Gastrocnemius medialis (tissue), 4 donors: ENCODE results near the gene ATF4. TPM values are rescaled to one million over a fixed set of nuclear protein-coding genes. Genes with fewer than 3 reads are reported as not detected.

Source experiments
- ATAC-seq, 2 donors: fragments of 150-250 bp; one replicate each; pipeline ENCODE4 v1.9.1; 2016
- DNase-seq, 2 donors: peaks; one replicate each; pipeline ENCODE4 v3.0.0-alpha.2; 2019
- H3K27ac ChIP-seq, 4 donors: fragments of 200-600 bp; sonication (generic); 1 replicate in 1 of 4; 2 replicates in 3 of 4; pipeline ENCODE4 v1.5.1; 2016 to 2018; ENCODE audit warnings: mild to moderate bottlenecking in 2 of 4, moderate library complexity in 1 of 4
- H3K27me3 ChIP-seq, 3 donors: fragments of 200-600 bp; sonication (generic) in 2 of 3; 1 replicate in 1 of 3; 2 replicates in 2 of 3; pipeline versions ENCODE4 v1.5.1 to v1.6.0; 2016 to 2019; ENCODE audit warnings: mild to moderate bottlenecking in 1 of 3, moderate library complexity in 1 of 3
- H3K36me3 ChIP-seq, 2 donors: fragments of 200-600 bp; sonication (generic) in 1 of 2; one replicate each; pipeline ENCODE4 v1.5.1; 2017 to 2018
- H3K4me1 ChIP-seq, 2 donors: fragments of 200-600 bp; sonication (generic) in 1 of 2; one replicate each; pipeline ENCODE4 v1.5.1; 2016 to 2017; ENCODE audit warnings: mild to moderate bottlenecking in 2 of 2
- H3K4me3 ChIP-seq, 4 donors: fragments of 200-600 bp; sonication (generic) in 3 of 4; 1 replicate in 1 of 4; 2 replicates in 3 of 4; pipeline ENCODE4 v1.5.1; 2016 to 2019; ENCODE audit warnings: mild to moderate bottlenecking in 2 of 4
- H3K9me3 ChIP-seq, 3 donors: fragments of 200-600 bp; sonication (generic) in 2 of 3; 1 replicate in 1 of 3; 2 replicates in 2 of 3; pipeline ENCODE4 v1.5.1; 2016 to 2019
- POLR2A ChIP-seq, 2 donors: fragments of 450-650 bp; IDR thresholded peaks; one replicate each; pipeline ENCODE4 v1.6.1; 2017; ENCODE audit warnings: antibody characterized with exemption in 2 of 2, mild to moderate bottlenecking in 2 of 2, moderate library complexity in 2 of 2
- in situ Hi-C, 4 donors: fragments of 200-750 bp; cut with MboI; loops; one replicate each; pipeline versions ENCODE4 v1.15.0 to v1.8.0; 2017; ENCODE audit warnings: low sequenced_read_pairs in 4 of 4
- intact Hi-C: fragments of 100-400 bp; cut with DNase I; formaldehyde crosslinking; loops from one replicate; pipeline ENCODE4 v1.15.1; 2023; ENCODE audit warnings: low total_unique reads
- total RNA-seq, 4 donors: library from RNA; depleted of rRNA; stranded (reverse); fragments of >200 nt; gene quantifications; one replicate each; pipeline versions ENCODE4 v1.1.0 to v1.2.3, GENCODE V29; 2016
- TF ChIP-seq, protein P1 (sequence below), 5 experiments: fragments of 450-650 bp in 3 of 5; fragments of 200-600 bp in 2 of 5; sonication (generic) in 2 of 5; IDR thresholded peaks in 4 of 5; conservative IDR thresholded peaks in 1 of 5; 1 replicate in 4 of 5; 2 replicates in 1 of 5; pipeline ENCODE4 v1.5.1; 2016 to 2019; ENCODE audit warnings: antibody characterized with exemption in 5 of 5, mild to moderate bottlenecking in 3 of 5, moderate library complexity in 3 of 5

ATF4 gene
- total RNA-seq, 4 donors from 2014 or later: 480 to 666 (median 533) TPM

DNA sequence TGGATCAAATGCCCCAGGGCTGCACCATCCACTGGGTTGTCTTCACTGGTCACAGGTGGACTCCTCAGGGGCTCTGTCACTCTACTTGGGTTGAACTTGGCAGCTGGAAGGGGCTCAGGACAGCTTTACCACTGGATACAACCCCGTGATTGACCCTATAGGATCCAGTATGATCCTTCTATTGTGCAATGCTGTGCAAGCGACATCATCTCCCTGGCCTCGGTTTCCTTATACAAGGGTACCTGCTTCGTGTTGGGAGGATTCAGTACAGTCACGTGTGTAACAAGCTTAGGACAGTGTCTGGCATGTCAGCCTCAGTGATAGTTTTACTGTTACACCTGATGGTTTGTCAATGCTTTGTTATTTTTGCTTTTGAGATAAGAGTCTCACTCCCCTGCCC is 38.8 kb upstream of the ATF4 start:
- TF ChIP-seq, protein P1, sequence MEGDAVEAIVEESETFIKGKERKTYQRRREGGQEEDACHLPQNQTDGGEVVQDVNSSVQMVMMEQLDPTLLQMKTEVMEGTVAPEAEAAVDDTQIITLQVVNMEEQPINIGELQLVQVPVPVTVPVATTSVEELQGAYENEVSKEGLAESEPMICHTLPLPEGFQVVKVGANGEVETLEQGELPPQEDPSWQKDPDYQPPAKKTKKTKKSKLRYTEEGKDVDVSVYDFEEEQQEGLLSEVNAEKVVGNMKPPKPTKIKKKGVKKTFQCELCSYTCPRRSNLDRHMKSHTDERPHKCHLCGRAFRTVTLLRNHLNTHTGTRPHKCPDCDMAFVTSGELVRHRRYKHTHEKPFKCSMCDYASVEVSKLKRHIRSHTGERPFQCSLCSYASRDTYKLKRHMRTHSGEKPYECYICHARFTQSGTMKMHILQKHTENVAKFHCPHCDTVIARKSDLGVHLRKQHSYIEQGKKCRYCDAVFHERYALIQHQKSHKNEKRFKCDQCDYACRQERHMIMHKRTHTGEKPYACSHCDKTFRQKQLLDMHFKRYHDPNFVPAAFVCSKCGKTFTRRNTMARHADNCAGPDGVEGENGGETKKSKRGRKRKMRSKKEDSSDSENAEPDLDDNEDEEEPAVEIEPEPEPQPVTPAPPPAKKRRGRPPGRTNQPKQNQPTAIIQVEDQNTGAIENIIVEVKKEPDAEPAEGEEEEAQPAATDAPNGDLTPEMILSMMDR (IDR thresholded peaks at IDR 0.05 in 4 of 5, conservative IDR thresholded peaks at IDR 0.05 in 1 of 5): no peak
- no peak for TF ChIP-seq POLR2A (IDR thresholded peaks at IDR 0.05)
- DNase-seq (no peak), ATAC-seq (no peak)
- no peaks in the 10 kb centered on the region for H3K9me3 ChIP-seq
- no peaks in the 10 kb centered on the region for H3K4me1 ChIP-seq
- no peak overlapping the region for H3K27ac ChIP-seq
- no peaks in the 10 kb centered on the region for H3K36me3 ChIP-seq
- no peaks in the 10 kb centered on the region for H3K27me3 ChIP-seq
- intact Hi-C loops: no loop called here
- in situ Hi-C loops: no loop called here
- H3K4me3 ChIP-seq: no peak overlapping the region

DNA sequence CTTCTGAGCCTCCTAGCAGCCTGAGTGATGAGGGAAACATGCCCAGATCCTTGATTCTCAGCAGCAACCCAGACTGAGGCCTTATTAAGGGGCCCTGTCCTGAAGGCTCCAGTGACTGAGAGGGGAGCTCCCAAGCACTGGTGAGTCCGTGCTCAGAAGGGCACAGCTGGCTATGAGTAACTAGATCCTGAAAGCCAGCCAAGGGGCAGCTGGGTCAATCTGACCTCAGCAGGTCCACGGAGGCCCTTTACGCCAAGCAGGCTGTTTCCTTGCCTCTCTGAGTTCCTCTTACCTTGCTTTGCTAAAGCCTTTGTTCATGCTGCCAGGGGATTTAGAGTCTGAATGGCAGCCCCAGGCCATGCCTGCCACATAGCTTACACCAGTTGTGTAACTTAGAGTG is 37.6 kb upstream of the ATF4 start:
- Histone ChIP-seq H3K36me3 (no peaks in the 10 kb centered on the region), H3K27ac (no peak overlapping the region), H3K4me3 (no peak overlapping the region), H3K4me1 (no peaks in the 10 kb centered on the region), H3K9me3 (no peaks in the 10 kb centered on the region), H3K27me3 (no peaks in the 10 kb centered on the region)
- DNase-seq (no peak), ATAC-seq (no peak)
- in situ Hi-C loops (no loop called here), intact Hi-C loops (no loop called here)
- TF ChIP-seq POLR2A (IDR thresholded peaks at IDR 0.05): no peak
- TF ChIP-seq, protein P1 (IDR thresholded peaks at IDR 0.05 in 4 of 5, conservative IDR thresholded peaks at IDR 0.05 in 1 of 5): no peak

DNA sequence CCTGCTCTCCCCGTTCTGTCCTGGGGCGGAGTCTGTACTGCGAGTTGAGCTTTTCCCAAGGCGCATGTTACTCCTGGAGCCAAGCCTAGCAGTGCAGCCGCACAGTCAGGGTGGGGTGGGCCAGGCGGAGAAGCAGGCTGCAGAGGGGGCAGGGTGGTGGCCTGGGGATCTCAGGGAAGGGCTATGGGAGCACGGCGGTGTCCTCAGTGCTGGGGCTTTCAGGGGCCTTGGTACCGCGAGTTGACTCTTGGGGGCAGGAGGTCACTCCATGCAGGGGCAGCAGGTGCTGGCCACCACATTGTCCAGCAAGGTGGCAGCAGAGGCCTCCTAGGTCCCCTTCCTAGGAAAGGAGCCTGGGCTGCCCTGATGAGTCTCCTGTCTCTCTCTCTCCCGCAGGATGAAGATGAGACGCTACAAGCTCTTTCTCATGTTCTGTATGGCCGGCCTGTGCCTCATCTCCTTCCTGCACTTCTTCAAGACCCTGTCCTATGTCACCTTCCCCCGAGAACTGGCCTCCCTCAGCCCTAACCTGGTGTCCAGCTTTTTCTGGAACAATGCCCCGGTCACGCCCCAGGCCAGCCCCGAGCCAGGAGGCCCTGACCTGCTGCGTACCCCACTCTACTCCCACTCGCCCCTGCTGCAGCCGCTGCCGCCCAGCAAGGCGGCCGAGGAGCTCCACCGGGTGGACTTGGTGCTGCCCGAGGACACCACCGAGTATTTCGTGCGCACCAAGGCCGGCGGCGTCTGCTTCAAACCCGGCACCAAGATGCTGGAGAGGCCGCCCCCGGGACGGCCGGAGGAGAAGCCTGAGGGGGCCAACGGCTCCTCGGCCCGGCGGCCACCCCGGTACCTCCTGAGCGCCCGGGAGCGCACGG is 33.2 kb upstream of the ATF4 start:
- intact Hi-C loops (no loop called here), in situ Hi-C loops (no loop called here)
- TF ChIP-seq POLR2A (IDR thresholded peaks at IDR 0.05): no peak
- TF ChIP-seq, protein P1 (IDR thresholded peaks at IDR 0.05 in 4 of 5, conservative IDR thresholded peaks at IDR 0.05 in 1 of 5): no peak
- Histone ChIP-seq H3K27ac (peak overlapping the region in 1 of 4 donors; percentile 22), H3K4me3 (no peak overlapping the region), H3K36me3 (no peaks in the 10 kb centered on the region), H3K4me1 (no peaks in the 10 kb centered on the region), H3K9me3 (no peaks in the 10 kb centered on the region), H3K27me3 (no peaks in the 10 kb centered on the region)
- DNase-seq (no peak), ATAC-seq (no peak)

DNA sequence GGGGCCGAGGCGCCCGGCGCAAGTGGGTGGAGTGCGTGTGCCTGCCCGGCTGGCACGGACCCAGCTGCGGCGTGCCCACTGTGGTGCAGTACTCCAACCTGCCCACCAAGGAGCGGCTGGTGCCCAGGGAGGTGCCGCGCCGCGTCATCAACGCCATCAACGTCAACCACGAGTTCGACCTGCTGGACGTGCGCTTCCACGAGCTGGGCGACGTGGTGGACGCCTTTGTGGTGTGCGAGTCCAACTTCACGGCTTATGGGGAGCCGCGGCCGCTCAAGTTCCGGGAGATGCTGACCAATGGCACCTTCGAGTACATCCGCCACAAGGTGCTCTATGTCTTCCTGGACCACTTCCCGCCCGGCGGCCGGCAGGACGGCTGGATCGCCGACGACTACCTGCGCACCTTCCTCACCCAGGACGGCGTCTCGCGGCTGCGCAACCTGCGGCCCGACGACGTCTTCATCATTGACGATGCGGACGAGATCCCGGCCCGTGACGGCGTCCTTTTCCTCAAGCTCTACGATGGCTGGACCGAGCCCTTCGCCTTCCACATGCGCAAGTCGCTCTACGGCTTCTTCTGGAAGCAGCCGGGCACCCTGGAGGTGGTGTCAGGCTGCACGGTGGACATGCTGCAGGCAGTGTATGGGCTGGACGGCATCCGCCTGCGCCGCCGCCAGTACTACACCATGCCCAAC is 32.4 kb upstream of the ATF4 start:
- no peak overlapping the region for H3K4me3 ChIP-seq
- no peaks in the 10 kb centered on the region for H3K9me3 ChIP-seq
- no peak for ATAC-seq
- in situ Hi-C loops: no loop called here
- TF ChIP-seq POLR2A (IDR thresholded peaks at IDR 0.05): no peak
- TF ChIP-seq, protein P1 (IDR thresholded peaks at IDR 0.05 in 4 of 5, conservative IDR thresholded peaks at IDR 0.05 in 1 of 5): no peak
- no peaks in the 10 kb centered on the region for H3K36me3 ChIP-seq
- no peaks in the 10 kb centered on the region for H3K27me3 ChIP-seq
- no peaks in the 10 kb centered on the region for H3K4me1 ChIP-seq
- no peak overlapping the region for H3K27ac ChIP-seq
- no peak for DNase-seq
- intact Hi-C loops: no loop called here
